Fibroblast of skin of right biceps (primary cell): ENCODE data around the gene AKAP17A.
"Not testable (repeated sequence)": the region's sequence is repeated elsewhere in the genome, so short reads cannot be mapped to it uniquely, and the experiment has no call there.

Source experiments
- DNase-seq: peaks from one replicate; pipeline ENCODE4 v3.0.0-alpha.2; 2013

AKAP17A gene

GRCh38 chrX:1591102-1591862 lies at the start of gene AKAP17A:
Gene AKAP17A, plus strand, starts transcription at chrX:1591604. Its CDS starts 1,859 bp downstream, at chrX:1593463.
- peak; percentile 94 for DNase-seq

GRCh38 chrX:1542994-1543725 lies 48.2 kb upstream of the AKAP17A start:
- DNase-seq = no peak

- no peak for DNase-seq
Measured at GRCh38 chrX:1545776-1546408, 45.5 kb upstream of the AKAP17A start.

GRCh38 chrX:1546691-1547251 lies 44.6 kb upstream of the AKAP17A start:
- DNase-seq = no peak

GRCh38 chrX:1551959-1552546 lies 39.4 kb upstream of the AKAP17A start:
- no peak for DNase-seq

GRCh38 chrX:1554469-1555210 lies 36.8 kb upstream of the AKAP17A start:
- DNase-seq = no peak

GRCh38 chrX:1555370-1555769 lies 36.0 kb upstream of the AKAP17A start:
- no peak for DNase-seq

GRCh38 chrX:1557442-1557841 lies 34.0 kb upstream of the AKAP17A start:
- DNase-seq = not testable (repeated sequence)

GRCh38 chrX:1558761-1559468 lies 32.5 kb upstream of the AKAP17A start:
- DNase-seq = no peak

- DNase-seq = no peak
Measured at GRCh38 chrX:1561164-1561563, 30.2 kb upstream of the AKAP17A start.

- not testable (repeated sequence) for DNase-seq
Measured at GRCh38 chrX:1564077-1564476, 27.3 kb upstream of the AKAP17A start.

GRCh38 chrX:1564750-1565683 lies 26.4 kb upstream of the AKAP17A start:
- no peak for DNase-seq

- not testable (repeated sequence) for DNase-seq
Measured at GRCh38 chrX:1574181-1574580, 17.2 kb upstream of the AKAP17A start.

- DNase-seq = no peak
Measured at GRCh38 chrX:1576201-1576992, 15.0 kb upstream of the AKAP17A start.

GRCh38 chrX:1577845-1578244 lies 13.6 kb upstream of the AKAP17A start:
- DNase-seq = no peak

- no peak for DNase-seq
Measured at GRCh38 chrX:1578511-1579173, 12.8 kb upstream of the AKAP17A start.

- peak; percentile 21 for DNase-seq
Measured at GRCh38 chrX:1581132-1581531, 10.3 kb upstream of the AKAP17A start.

- DNase-seq = no peak
Measured at GRCh38 chrX:1582686-1583437, 8.5 kb upstream of the AKAP17A start.
